ENCODE results near the gene ACTN4.
A peak's percentile ranks its signal among the peaks of the same experiment; 100 is the strongest.
"Not testable (repeated sequence)": the region's sequence is repeated elsewhere in the genome, so short reads cannot be mapped to it uniquely, and the experiment has no call there.

ACTN4 gene

DNA sequence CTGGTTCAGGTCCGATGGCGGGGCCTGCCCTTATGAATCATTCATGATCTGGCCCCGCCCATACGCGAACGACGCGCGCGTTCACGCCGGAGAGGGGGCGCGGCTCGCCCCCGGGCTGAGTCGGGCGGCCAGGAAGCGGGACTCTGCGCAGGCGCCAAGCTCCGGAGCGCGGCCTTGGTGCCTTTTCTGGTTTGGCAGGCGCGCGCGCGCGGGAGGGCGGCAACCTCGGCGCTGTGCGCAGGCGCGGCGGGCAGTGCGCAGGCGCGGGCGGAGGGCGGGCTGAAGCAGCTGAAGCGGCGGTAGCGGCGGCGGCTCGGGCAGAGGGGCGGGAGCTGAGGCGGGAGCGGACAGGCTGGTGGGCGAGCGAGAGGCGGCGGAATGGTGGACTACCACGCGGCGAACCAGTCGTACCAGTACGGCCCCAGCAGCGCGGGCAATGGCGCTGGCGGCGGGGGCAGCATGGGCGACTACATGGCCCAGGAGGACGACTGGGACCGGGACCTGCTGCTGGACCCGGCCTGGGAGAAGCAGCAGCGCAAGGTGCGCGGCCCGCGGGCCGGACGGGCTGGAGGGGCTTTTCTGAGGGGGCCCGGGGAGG is at the start of gene ACTN4:
ACTN4 (plus strand) TSS at position 282 of the 598 bp plus-strand sequence; CDS start at position 379, 97 bp downstream.
- peak; percentile 96 for DNase-seq

DNA sequence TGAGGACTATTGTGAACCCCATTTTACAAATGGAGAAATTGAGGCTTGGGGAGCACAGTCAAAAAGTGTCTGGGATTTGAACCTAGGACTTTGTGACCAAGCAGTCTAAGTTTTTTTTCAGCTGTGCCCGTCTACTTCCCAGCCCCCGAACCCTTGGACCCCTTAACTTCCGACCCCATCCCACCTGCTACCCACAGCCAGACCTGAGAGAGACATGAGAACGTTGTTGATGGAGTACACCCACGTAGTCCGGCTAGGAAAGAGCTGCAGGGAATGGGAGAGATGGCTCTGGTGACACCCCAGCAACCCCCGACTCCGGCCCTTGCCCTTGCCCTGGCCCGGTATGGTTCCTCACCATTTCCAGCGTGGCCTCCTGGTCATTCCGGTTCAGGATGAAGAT is 47.7 kb upstream of the ACTN4 start:
- DNase-seq = no peak

DNA sequence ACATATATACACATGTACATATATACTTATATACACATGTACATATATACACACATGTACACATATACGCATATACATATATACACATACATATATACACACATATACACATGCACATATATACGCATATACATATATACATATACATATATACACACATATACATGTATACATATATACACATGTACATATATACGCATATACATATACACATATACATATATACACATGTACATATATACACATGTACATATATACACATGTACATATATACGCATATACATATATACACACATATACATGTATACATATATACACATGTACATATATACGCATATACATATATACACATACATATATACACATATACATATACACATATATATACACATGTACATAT is 44.6 kb upstream of the ACTN4 start:
- not testable (repeated sequence) for DNase-seq

GRCh38 chr19:38606131-38606530 is 41.3 kb upstream of the ACTN4 start:
- no peak for DNase-seq

GRCh38 chr19:38614289-38614688 is 33.2 kb upstream of the ACTN4 start:
- DNase-seq = no peak

GRCh38 chr19:38615007-38615581 is 32.4 kb upstream of the ACTN4 start:
- no peak for DNase-seq

DNA sequence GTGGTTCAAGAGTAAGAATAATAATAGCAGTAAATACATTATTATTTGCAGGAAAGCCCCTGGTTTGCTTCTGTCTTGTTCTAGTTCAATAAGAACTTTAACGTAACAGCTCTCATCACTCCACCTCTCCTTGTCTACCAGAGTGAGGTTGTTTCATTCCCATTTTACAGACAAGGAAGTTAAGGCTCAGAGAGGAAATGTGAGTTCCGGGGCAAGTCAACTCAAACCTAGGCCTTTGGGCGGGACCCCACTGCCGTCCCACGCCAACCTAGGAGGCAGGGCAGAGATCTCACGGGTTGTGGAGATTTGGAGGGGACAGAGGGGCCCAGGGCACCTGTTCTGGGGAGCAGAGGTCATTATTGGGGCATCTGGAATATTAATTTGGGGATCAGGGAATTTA is 31.2 kb upstream of the ACTN4 start:
- no peak for DNase-seq

DNA sequence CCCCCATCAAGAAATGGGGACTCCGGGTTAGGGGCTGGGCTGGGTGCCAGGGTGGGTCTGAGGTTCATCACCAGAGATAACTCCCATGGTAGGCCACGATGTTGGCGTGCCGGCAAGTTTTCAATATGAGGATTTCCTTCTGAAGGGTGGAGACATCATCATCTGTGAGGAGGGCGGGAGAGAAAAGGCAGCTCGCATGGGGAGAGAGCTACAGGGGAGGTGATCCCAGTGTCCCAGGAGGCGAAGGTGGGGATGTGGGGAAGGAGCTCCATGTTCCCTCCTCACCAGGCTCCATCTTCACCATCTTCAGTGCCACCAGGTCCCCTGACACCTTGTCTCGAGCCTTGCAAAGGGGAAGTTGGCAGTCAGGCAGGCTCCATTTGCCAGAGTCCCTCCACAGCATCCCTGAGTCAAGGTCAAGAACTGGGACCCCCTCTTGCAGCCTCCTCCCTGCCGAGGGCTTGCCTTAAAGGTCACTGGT is 30.1 kb upstream of the ACTN4 start:
- no peak for DNase-seq

GRCh38 chr19:38617764-38618589 is 29.5 kb upstream of the ACTN4 start, which contains the start of gene MAP4K1:
MAP4K1 (minus strand) TSS chr19:38617953; CDS start chr19:38617895, 58 bp downstream.
- peak; percentile 70 for DNase-seq

DNA sequence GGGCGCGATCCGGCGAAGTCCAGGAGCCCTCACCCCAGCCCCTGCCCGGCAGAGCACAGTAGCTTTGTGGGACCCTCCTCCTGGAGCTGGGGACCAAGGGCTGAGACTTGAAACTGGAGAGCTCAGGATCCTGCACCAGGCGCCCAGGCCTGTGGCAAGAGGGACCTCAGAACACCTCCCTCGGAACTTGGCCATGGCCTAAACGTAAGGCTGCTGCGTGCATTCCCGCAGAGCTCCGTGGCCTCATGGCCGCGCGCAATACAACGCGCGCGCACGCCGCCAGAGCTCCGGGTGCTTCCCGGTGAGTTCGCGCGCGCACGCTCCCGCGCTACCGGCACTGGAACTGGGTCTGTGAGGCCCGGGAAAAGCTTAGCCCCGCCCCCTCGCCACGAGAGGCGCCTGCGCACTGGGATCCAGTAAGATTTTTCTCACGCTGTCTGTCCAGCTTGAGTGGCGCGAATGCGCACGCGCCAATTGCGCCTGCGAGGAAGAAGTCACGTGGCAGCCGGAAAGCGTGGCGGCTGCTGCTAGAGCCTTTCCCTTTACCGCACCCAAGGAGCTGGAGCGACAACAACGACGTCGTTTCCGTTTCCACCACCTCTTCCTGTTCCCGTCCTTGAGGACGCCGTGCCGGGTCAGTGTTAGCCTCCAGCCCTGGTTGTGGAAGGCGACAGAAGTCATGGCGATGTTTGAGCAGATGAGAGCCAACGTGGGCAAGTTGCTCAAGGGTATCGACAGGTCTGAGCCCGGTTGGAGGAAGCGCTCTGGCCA is 28.7 kb upstream of the ACTN4 start, which contains the start of gene EIF3K:
EIF3K (plus strand) TSS at position 599 of the 771 bp plus-strand sequence; CDS start at position 680, 81 bp downstream.
- DNase-seq = peak; percentile 95

- DNase-seq = no peak
Observed at GRCh38 chr19:38619361-38620174, 27.9 kb upstream of the ACTN4 start.

DNA sequence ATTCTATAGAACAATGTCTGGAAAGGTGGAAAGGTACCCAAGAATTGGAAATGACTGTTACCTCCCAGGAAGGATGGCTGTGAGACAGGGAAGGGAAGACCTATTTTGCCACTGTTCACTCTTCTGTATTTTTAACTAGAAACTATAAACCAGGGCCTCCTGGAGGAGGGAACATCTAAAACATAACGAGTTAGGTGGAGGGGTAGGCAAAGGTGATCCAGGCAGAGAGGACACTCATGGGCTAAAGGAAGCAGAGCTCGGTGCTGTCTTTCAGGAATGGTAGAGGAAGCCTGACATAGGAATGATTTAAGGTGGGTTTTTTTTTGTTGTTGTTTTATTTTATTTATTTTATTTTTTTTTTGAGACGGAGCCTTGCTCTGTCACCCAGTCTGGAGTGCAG is 22.6 kb upstream of the ACTN4 start:
- no peak for DNase-seq

- no peak for DNase-seq
Observed at GRCh38 chr19:38626401-38626800, 21.0 kb upstream of the ACTN4 start.

GRCh38 chr19:38629568-38629967 is 17.9 kb upstream of the ACTN4 start:
- DNase-seq = no peak

DNA sequence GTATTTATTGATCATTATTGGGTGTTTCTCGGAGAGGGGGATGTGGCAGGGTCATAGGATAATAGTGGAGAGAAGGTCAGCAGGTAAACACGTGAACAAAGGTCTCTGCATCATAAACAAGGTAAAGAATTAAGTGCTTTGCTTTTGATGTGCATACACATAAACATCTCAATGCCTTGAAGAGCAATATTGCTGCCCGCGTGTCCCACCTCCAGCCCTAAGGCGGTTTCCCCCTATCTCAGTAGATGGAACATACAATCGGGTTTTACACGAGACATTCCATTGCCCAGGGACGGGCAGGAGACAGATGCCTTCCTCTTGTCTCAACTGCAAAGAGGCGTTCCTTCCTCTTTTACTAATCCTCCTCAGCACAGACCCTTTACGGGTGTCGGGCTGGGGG is 16.1 kb upstream of the ACTN4 start:
- DNase-seq = not testable (repeated sequence)

DNA sequence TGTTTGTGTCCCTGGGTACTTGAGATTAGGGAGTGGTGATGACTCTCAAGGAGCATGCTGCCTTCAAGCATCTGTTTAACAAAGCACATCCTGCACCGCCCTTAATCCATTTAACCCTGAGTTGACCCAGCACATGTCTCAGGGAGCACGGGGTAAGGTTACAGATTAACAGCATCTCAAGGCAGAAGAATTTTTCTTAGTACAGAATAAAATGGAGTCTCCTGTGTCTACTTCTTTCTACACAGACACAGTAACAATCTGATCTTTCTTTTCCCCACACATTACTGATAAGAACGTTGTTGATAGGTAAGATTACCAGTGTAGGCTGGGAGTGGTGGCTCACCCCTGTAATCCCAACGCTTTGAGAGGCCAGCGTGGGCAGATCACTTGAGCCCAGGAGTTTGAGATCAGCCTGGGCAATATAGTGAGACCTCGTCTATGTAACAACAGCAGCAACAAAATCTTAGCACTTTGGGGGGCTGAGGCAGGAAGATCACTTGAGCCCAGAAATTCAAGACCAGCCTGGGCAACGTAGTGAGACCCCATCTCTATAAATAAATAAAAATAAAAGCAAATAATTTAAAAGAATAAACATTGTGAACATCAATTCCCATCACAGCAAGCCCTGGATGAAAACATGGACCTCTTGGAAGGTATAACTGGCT is 15.5 kb upstream of the ACTN4 start:
- DNase-seq = not testable (repeated sequence)

- DNase-seq = no peak
Observed at GRCh38 chr19:38632476-38633213, 14.8 kb upstream of the ACTN4 start.

DNA sequence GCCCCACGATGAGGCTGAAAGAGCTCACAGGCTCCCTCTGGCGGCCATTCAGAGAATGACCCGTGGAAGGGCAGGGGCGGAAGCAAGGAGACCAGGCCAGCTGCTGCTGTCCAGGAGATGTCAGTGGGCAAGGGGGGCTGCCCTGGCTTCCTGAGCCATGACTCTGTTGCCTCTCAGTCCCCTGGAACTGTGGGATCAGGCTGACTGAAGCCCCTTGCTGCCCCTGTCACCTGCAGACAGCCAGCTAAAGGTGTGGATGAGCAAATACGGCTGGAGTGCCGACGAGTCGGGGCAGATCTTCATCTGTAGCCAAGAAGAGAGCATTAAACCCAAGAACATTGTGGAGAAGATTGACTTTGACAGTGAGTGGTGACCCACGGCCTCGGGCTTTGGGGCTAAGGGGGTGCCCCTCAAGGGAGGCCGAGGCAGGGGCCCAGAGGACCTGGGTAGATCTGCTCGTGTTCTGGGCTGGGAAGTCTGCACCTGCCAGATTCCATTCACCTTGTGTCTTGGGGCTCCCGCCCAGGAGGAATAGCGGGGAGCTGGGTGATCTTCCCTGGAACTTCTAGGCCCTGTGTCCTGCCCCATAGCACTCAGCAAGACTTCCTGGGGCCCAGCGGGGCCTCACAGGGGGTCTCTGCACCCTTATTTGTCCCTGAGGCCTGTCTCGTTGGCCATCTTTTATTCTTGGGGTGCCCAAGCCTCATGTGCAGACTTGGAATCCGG is 12.5 kb upstream of the ACTN4 start:
- DNase-seq = no peak

- DNase-seq = no peak
Observed at GRCh38 chr19:38635483-38636399, 11.7 kb upstream of the ACTN4 start.
